Middle frontal gyrus (tissue), 1 donor: ENCODE results near the gene VEGFC.

Source experiments
- DNase-seq: peaks from one replicate; pipeline ENCODE4 v3.0.0-alpha.2; 2015; ENCODE audit warnings: low spot score; ENCODE audit errors: extremely low spot score

VEGFC gene

GRCh38 chr4:176792326-176793059, at the start of gene VEGFC:
TSS of gene VEGFC (minus strand) at chr4:176792922. CDS start at chr4:176792311, 611 bp downstream.
- DNase-seq = no peak

GRCh38 chr4:176841711-176842112, 49.0 kb upstream of the VEGFC start:
- DNase-seq = no peak

GRCh38 chr4:176840166-176840565, 47.4 kb upstream of the VEGFC start:
- DNase-seq = no peak

GRCh38 chr4:176839656-176840055, 46.9 kb upstream of the VEGFC start:
- no peak for DNase-seq

- no peak for DNase-seq
Measured at GRCh38 chr4:176838601-176839433, 46.1 kb upstream of the VEGFC start.

- DNase-seq = no peak
Measured at GRCh38 chr4:176837169-176837895, 44.6 kb upstream of the VEGFC start.

- no peak for DNase-seq
Measured at GRCh38 chr4:176834531-176834930, 41.8 kb upstream of the VEGFC start.

GRCh38 chr4:176833400-176834175, 40.9 kb upstream of the VEGFC start:
- no peak for DNase-seq

GRCh38 chr4:176830971-176831370, 38.2 kb upstream of the VEGFC start:
- DNase-seq = no peak

- no peak for DNase-seq
Measured at GRCh38 chr4:176825586-176825985, 32.9 kb upstream of the VEGFC start.

- no peak for DNase-seq
Measured at GRCh38 chr4:176824645-176825366, 32.1 kb upstream of the VEGFC start.

- no peak for DNase-seq
Measured at GRCh38 chr4:176818531-176818930, 25.8 kb upstream of the VEGFC start.

- no peak for DNase-seq
Measured at GRCh38 chr4:176817204-176817603, 24.5 kb upstream of the VEGFC start.

GRCh38 chr4:176814770-176815169, 22.0 kb upstream of the VEGFC start:
- DNase-seq = no peak

GRCh38 chr4:176810481-176811249, 17.9 kb upstream of the VEGFC start:
- no peak for DNase-seq

- no peak for DNase-seq
Measured at GRCh38 chr4:176806778-176807375, 14.2 kb upstream of the VEGFC start.

- DNase-seq = no peak
Measured at GRCh38 chr4:176805155-176805554, 12.4 kb upstream of the VEGFC start.

- DNase-seq = no peak
Measured at GRCh38 chr4:176800891-176801534, 8.3 kb upstream of the VEGFC start.

- no peak for DNase-seq
Measured at GRCh38 chr4:176799653-176800052, 6.9 kb upstream of the VEGFC start.
